GM19099 (cell line): Measurements from ENCODE around the gene PAPOLA.

Experiments
- POLR2A ChIP-seq: IDR thresholded peaks from 3 replicates; pipeline ENCODE4 v1.6.1; 2011; ENCODE audit warnings: low read depth; ENCODE audit not compliant: insufficient read length; ENCODE audit errors: extremely low read depth

The PAPOLA gene

DNA sequence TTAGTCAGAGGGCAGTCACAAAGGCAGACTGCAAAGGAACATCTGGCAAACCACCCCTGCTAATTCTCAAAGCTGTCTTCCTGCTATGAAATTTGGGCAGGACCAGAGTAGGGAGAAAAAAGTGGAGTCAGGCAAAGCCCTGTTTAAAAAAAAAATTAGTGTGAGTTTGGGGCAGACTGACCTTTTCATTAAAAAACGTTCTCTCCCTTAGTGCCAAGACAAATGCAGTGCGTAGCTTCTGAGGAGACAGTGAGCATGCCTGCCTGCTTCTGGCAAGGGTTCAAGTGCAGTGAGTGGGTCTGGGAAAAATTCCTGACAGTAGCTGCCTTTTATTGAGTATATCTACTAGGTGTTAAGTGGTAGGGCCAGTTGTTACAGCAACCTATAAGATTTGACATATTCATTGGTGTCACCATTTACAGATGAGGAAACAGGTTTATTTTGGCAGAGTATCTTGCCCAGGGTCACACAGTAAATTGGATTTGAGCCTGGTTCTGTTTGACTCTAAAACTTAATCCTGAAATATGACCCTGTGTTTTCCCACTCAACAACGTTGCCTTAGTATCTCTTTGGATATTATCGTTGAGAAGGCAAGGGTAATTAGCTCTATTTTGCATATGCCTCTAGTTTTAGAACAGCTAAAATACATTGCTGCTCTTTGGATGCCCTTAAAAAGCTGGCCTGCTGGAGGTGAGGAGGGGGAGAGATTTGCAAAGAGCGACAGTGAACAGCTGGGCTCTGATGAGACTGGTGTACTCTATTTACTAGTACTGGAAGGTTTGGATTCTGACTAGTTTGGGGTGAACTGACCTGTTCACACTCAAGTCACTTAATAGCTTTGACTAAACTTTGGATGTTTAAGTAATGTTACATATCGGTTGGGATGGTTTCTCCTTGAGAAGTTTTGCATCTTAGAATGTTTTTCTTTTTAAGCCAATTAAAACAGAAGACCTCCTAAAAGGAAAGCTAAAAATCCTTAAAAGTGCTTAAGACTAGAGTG lies 72.8 kb downstream of the PAPOLA start:
- no peak for TF ChIP-seq POLR2A

DNA sequence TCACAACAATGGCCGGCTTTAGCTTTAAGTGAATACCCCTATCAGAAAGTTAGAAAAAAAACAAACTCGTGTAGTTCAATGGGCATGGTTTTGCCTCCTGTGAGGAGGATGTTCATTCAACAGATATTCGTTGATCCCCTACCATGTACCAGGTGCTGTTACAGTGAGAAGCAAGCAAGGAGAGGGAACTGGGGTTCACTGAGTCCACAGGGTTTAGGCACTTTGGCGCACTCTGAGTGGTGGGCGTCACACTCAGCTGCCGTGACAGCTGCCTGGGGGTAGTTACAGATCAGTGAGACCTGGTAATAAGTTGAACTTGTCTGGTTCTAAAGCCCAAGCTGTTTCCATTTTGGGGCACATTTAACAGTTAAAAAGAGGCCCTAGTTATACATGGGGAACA lies 74.2 kb downstream of the PAPOLA start:
- TF ChIP-seq POLR2A: no peak

DNA sequence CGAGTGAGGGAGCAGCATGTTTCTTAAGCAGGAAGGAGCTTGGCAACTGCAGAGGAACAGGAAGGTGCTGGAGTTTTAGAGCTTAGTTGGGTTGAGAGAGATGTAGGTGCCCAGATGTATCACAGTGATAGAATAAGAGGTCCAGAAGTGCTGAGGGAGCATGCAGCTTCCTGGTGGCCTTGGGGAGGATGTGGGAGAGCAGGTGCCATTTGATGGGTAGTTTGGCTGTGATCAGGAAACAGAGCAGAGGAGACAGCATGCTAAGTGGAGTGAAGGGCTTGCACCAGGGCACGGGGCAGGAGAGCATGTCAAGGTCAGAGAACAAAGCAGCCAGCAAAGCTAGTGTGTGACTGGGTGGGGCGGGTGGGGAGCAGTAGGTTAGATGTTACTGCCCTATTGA lies 74.8 kb downstream of the PAPOLA start:
- TF ChIP-seq POLR2A: no peak

DNA sequence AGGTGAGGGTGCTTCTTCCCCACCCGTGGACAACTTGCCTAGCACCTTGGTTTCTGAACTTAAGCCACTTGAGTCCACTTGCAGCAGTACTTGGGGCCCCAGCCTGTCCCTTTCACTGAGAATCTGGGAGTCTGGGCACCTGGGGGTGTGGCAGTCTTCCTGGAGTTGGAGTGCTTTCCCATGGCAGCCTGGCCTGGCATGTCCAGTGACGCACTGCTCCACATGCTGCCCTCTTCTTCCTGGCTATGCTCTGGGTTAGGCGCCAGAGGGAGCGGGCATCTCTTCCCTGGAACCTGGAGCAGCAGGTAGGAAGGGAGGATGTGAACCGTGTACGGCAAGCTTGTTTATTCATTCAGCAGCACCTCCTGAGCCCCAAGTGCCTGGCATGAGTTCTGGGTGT lies 76.4 kb downstream of the PAPOLA start:
- no peak for TF ChIP-seq POLR2A

DNA sequence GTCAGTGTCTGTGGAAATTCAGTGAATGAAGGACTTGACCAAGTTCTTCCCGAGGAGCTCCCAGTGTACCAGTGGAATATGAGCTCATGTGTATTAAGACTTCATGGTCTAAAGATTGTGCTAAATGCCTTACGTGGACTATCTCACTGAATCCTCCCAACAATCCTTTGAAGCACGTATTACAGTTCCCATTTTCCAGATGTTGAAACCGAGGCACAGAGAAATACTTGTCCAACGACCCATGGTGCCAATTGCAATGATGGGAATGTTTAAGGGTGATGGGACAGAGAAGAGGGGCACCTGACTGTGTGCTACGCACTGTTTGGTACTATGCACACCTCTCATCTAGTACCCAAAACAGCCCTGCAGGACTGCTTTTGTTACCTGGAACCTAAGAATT lies 77.2 kb downstream of the PAPOLA start:
- TF ChIP-seq POLR2A: no peak

DNA sequence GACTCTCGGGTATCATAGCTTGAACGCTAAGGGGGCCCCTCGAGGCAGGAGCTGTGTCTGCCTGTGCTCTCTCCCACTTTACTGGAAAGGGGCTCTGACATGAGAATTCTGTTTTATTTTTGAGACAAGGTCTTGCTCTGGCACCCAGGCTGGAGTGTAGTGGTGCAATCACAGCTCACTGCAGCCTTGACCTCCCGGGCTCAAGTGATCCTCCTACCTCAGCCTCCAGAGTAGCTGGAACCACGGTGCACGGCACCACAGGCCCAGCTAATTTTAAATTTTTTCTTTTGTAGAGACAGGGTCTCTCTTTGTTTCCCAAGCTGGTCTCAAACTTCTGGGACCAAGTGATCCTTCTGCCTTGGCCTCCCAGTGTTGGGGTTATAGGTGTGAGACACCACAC lies 77.7 kb downstream of the PAPOLA start:
- no peak for TF ChIP-seq POLR2A

DNA sequence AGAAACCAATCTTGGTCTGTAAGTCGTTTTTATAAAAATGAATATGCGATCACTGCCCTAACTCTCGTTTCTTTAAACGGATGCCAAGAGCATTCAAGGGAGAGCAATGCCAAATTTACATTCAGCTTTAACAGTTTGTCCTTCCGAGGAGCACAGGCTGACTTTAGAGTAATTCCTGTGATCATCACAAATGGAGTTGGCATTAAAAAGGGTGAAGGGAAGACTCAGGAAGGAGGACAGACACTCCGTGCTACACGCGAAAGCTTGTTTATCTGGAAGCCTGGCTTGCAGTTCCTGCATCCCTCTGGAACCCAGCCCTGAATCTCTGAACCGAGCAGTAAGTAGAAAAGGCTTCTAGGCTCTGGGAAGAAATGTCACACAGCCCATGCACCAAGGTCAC lies 78.4 kb downstream of the PAPOLA start:
- no peak for TF ChIP-seq POLR2A

DNA sequence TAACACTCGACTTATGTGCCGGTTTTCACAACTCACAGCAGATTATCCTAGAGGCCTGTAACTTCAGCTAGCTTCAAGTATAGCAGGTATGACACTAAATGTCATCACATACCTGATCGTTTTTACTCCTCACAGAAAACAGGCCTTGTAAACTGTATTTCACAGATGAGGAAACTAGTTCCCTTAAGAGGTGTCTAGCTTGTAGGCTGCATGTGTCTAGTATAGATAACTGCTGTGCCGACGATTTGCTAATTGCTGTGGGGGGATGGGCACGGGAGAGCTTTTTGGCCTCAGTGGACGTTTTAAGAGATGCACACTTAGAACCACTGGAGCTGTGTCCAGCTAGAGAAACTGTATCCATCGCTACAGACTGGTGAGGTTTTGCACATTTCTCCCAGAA lies 78.8 kb downstream of the PAPOLA start:
- TF ChIP-seq POLR2A: no peak

DNA sequence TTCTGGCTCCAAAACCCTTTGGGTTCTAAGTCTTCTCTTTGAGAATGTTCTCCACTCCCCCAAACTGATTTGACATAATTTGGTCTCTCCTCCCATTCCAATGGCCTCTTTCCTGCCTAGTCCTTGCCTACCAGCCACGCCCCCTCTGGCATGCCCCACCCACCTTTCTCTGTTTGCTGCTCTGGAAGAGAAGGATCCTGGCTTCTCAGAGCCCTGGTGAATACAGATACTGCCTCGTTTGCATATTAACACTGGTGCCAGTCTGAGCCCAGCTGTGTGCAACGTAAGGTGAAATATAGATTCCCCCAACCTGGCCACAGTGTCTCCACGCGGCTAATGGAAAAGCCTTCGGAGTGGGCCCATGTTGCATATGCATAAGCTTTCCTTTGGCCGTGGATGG lies 79.7 kb downstream of the PAPOLA start:
- TF ChIP-seq POLR2A: no peak

DNA sequence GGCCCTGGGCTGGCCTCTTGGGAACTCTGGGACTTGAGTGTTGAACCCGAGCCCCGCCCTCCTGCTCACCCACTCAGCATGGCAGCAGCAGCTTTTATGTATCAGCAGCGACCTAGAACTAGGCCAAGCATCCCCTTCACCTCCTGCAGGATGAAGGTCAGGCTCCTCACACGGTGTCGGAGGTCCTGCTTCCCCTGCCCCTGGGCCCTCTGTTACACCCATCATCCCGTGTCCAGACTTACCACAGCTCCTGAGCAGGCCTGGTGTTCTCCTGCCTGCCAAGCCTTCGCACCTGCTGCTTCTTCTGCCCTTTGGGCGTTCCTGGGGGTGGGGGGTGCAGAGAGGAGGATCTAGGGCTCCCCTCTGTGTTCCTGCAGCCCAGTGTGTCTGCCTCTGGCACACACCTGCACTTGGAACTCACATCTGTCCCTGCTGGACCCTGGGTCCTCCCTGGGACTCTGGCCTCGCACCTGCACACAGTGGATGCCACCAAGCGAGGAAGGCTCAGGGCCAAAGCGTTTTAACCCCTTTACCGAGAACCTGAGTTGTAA lies 80.3 kb downstream of the PAPOLA start:
- no peak for TF ChIP-seq POLR2A

DNA sequence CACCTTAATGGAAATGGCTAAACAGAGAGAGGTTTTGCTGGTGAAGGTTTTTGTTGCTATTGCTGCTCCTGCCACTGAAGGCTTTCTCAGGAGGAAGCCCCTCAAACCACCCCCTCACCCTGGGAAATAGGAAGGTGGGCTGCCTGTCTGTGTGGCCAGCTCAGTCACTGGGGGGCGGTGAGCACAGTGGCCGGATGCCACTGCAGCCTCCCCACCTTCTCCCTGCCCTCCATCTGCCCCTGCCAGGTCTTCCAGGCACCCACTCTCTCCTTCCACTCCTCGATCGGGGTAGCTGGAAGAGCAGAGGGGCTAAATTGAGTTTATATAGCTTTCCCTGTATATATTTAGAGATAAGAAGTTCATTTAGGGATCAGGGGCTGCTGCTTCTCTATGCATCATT lies 80.8 kb downstream of the PAPOLA start:
- TF ChIP-seq POLR2A: no peak

DNA sequence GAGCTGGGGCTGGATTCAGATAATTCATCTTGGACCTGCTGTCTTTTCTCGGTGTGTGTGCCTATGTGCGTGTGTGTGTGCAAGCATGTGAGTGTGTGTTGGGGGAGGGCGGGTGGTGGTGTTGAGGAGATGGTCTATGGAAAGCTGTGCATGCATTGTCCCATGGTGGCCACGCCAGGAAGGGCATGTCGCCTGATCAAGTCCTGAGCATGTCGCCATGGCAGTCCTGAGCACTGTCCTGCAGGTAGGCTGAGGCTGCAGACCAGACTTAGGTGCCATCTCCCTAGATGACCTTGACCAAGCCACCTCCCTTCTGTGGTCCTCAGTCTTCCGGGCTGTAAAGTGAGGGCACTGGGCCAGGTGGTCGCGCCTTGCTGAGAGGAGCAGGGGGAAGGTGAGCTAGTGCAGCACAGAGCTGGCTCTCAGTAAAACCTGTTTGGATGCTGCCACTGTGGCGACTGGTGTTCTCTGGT lies 81.4 kb downstream of the PAPOLA start:
- no peak for TF ChIP-seq POLR2A

DNA sequence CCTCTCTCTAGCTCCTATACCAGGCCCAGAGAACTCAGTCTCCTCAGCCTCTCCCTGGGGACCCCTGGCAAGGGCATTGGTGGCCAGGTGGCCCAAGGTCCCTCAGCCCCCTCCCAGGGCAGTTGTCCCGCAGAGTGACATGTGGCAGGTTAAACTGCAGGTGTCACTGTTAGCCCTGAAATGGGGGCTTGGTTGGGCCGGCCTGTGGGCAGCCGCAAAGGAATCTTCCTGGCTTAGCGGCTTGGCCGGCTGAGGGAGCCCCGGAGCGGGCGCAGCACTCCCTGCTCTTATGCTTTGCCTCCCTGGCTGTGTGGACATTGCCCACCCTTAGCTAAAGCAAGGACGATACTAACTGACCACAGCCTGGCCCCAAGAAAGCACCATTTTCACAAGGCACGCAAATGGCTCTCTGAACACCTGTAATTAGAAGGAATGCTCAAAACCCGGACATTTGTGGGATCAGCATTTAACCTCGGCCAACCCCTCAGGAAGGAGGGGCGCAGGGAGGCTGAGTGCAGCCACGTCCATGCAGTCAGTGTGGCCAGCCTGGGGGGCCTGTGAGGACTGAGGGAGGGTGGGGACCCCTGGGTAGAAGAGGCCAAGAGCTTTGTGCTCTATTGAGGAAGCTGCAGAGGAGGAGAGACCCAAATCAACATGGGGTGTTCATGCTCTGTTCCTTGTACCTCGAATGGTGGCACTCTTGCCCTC lies 82.2 kb downstream of the PAPOLA start:
- TF ChIP-seq POLR2A: no peak

DNA sequence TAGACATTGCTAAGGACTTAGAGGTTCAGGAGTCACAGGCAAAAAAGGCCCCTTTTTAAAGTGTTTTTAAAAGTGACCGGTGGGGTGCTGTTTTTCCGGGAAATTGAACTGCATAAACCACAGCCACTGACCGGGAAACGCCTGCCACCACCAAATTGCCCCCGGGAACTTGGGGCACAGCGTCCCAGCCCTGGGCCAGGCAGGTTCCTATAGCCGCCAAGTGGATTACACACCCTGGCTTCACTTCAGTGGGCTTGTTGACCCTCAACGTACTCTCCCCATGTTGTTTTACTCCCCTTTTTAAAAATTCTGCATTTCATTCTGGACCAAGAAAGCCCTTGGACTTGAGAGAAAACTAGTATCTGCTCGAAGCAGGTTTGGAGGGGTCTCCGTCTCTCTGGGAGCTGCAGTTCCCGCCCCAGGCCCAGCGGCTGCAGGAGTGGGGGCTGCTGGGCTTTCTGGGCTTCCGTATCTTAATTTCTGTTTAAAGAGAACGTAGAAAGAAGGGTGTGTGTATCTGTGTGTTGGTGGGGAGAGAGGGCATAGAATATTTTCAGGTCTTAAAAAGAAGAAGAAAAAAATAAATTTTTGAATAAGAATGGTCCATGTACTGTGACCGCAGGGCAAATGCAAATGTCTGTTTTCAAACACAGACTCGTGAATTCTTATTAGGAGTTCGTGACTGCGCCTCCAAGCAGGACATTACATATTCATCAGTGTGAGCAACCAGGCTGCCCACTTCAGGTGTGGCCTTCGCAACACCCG lies 82.9 kb downstream of the PAPOLA start:
- no peak for TF ChIP-seq POLR2A

DNA sequence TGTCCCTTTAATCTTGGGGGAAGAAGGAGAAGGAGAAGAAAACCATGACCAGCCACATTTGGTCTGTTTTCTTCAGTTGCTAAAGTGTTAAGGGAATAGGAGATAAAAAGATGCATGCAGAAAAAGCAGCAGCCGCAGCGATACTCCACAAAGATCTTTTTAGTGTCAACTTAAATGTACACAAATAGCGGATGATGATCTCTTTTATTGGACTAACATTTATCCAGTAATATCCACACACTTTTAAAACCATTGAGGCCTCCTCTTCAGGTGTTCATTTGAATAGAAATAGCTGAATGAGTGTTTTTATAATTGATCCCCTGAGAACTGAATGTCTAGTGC lies 83.5 kb downstream of the PAPOLA start:
- no peak for TF ChIP-seq POLR2A
